Measurements from ENCODE around the gene CAMTA1. TPM values are rescaled to one million over a fixed set of nuclear protein-coding genes. Genes with fewer than 3 reads are reported as not detected.

CAMTA1 gene
- polyA plus RNA-seq, 1 donor (not counting 4 experiments of a cell fraction or from before 2014, with no cell fraction given), result 51.4 TPM

- H3K36me3 ChIP-seq (ENCODE audit: control insufficient read depth in 2 of 2, extremely low read depth in 1 of 2, insufficient read depth in 2 of 2, low read length in 2 of 2), result no peaks in the 10 kb centered on the region
- H3K9me3 ChIP-seq (ENCODE audit: control insufficient read depth, low read depth, low read length), result no peaks in the 10 kb centered on the region
- no peaks in the 10 kb centered on the region for H4K20me1 ChIP-seq (ENCODE audit: control insufficient read depth, extremely low read depth, insufficient read depth, low read length)
- no peak overlapping the region for H3K4me3 ChIP-seq (ENCODE audit: control insufficient read depth in 2 of 3, extremely low read depth in 1 of 3, insufficient read depth in 2 of 3, low read depth in 1 of 3, low read length in 3 of 3)
- dilution Hi-C loops (cut with MboI; ENCODE audit: extremely low pct_ligation_motif_present, low sequenced_read_pairs), result no loop called here
- no peaks in the 10 kb centered on the region for H3K27me3 ChIP-seq (ENCODE audit: control insufficient read depth, extremely low read depth, insufficient read depth, low read length)
- no peaks in the 10 kb centered on the region for H3K9me1 ChIP-seq (ENCODE audit: control insufficient read depth, extremely low read depth, insufficient read depth, low read length)
- no peak overlapping the region for H2AFZ ChIP-seq (ENCODE audit: control insufficient read depth, low read length)
- H3K4me1 ChIP-seq (ENCODE audit: control insufficient read depth, extremely low read depth, insufficient read depth, low read length), result no peaks in the 10 kb centered on the region
- no peaks in the 10 kb centered on the region for H3K79me2 ChIP-seq (ENCODE audit: control insufficient read depth, insufficient read depth, low read length)
- FAIRE-seq (no peak), DNase-seq (ENCODE audit: low read depth, low spot score) (no peak)
- no peak overlapping the region for H3K27ac ChIP-seq (ENCODE audit: control insufficient read depth, insufficient read depth, low read length)
- H3K9ac ChIP-seq (ENCODE audit: control insufficient read depth, extremely low read depth, insufficient read depth, low read length), result no peak overlapping the region
- no peak overlapping the region for H3K4me2 ChIP-seq (ENCODE audit: control insufficient read depth, extremely low read depth, insufficient read depth, low read depth, low read length)
- TF ChIP-seq EZH2 (IDR thresholded peaks at IDR 0.05; ENCODE audit: low read length), result no peak
Observed at GRCh38 chr1:7440154-7440553, 654.9 kb downstream of the CAMTA1 start.

- DNase-seq (ENCODE audit: low read depth, low spot score), result no peak
- no peaks in the 10 kb centered on the region for H3K79me2 ChIP-seq (ENCODE audit: control insufficient read depth, insufficient read depth, low read length)
- no peak overlapping the region for H3K9ac ChIP-seq (ENCODE audit: control insufficient read depth, extremely low read depth, insufficient read depth, low read length)
- no peak overlapping the region for H3K4me2 ChIP-seq (ENCODE audit: control insufficient read depth, extremely low read depth, insufficient read depth, low read depth, low read length)
- no peaks in the 10 kb centered on the region for H3K36me3 ChIP-seq (ENCODE audit: control insufficient read depth in 2 of 2, extremely low read depth in 1 of 2, insufficient read depth in 2 of 2, low read length in 2 of 2)
- no peaks in the 10 kb centered on the region for H3K27me3 ChIP-seq (ENCODE audit: control insufficient read depth, extremely low read depth, insufficient read depth, low read length)
- no peak for TF ChIP-seq CTCF (optimal IDR thresholded peaks at IDR 0.05 in 1 of 3, IDR thresholded peaks at IDR 0.05 in 1 of 3, conservative IDR thresholded peaks at IDR 0.05 in 1 of 3; ENCODE audit: extremely low read depth in 1 of 3, insufficient read depth in 2 of 3, low read length in 3 of 3)
- H4K20me1 ChIP-seq (ENCODE audit: control insufficient read depth, extremely low read depth, insufficient read depth, low read length), result no peaks in the 10 kb centered on the region
- no peaks in the 10 kb centered on the region for H3K9me1 ChIP-seq (ENCODE audit: control insufficient read depth, extremely low read depth, insufficient read depth, low read length)
- no peak overlapping the region for H3K27ac ChIP-seq (ENCODE audit: control insufficient read depth, insufficient read depth, low read length)
- H3K4me1 ChIP-seq (ENCODE audit: control insufficient read depth, extremely low read depth, insufficient read depth, low read length), result no peaks in the 10 kb centered on the region
- FAIRE-seq, result no peak
- H2AFZ ChIP-seq (ENCODE audit: control insufficient read depth, low read length), result no peak overlapping the region
- H3K4me3 ChIP-seq (ENCODE audit: control insufficient read depth in 2 of 3, extremely low read depth in 1 of 3, insufficient read depth in 2 of 3, low read depth in 1 of 3, low read length in 3 of 3), result no peak overlapping the region
- H3K9me3 ChIP-seq (ENCODE audit: control insufficient read depth, low read depth, low read length), result no peaks in the 10 kb centered on the region
- dilution Hi-C loops (cut with MboI; ENCODE audit: extremely low pct_ligation_motif_present, low sequenced_read_pairs), result no loop called here
Observed at GRCh38 chr1:7441143-7441841, 656.0 kb downstream of the CAMTA1 start.

GRCh38 chr1:7442036-7442435 is 656.8 kb downstream of the CAMTA1 start:
- H3K9me3 ChIP-seq (ENCODE audit: control insufficient read depth, low read depth, low read length), result no peaks in the 10 kb centered on the region
- no peak for FAIRE-seq
- no peak overlapping the region for H3K4me2 ChIP-seq (ENCODE audit: control insufficient read depth, extremely low read depth, insufficient read depth, low read depth, low read length)
- dilution Hi-C loops (cut with MboI; ENCODE audit: extremely low pct_ligation_motif_present, low sequenced_read_pairs), result no loop called here
- H3K4me1 ChIP-seq (ENCODE audit: control insufficient read depth, extremely low read depth, insufficient read depth, low read length), result no peaks in the 10 kb centered on the region
- no peaks in the 10 kb centered on the region for H3K9me1 ChIP-seq (ENCODE audit: control insufficient read depth, extremely low read depth, insufficient read depth, low read length)
- no peaks in the 10 kb centered on the region for H3K79me2 ChIP-seq (ENCODE audit: control insufficient read depth, insufficient read depth, low read length)
- no peaks in the 10 kb centered on the region for H4K20me1 ChIP-seq (ENCODE audit: control insufficient read depth, extremely low read depth, insufficient read depth, low read length)
- no peak overlapping the region for H2AFZ ChIP-seq (ENCODE audit: control insufficient read depth, low read length)
- no peak for DNase-seq (ENCODE audit: low read depth, low spot score)
- TF ChIP-seq CTCF (optimal IDR thresholded peaks at IDR 0.05 in 1 of 3, IDR thresholded peaks at IDR 0.05 in 1 of 3, conservative IDR thresholded peaks at IDR 0.05 in 1 of 3; ENCODE audit: extremely low read depth in 1 of 3, insufficient read depth in 2 of 3, low read length in 3 of 3), result no peak
- TF ChIP-seq EZH2 (IDR thresholded peaks at IDR 0.05; ENCODE audit: low read length), result no peak
- no peak overlapping the region for H3K9ac ChIP-seq (ENCODE audit: control insufficient read depth, extremely low read depth, insufficient read depth, low read length)
- H3K27ac ChIP-seq (ENCODE audit: control insufficient read depth, insufficient read depth, low read length), result no peak overlapping the region
- H3K4me3 ChIP-seq (ENCODE audit: control insufficient read depth in 2 of 3, extremely low read depth in 1 of 3, insufficient read depth in 2 of 3, low read depth in 1 of 3, low read length in 3 of 3), result no peak overlapping the region
- no peaks in the 10 kb centered on the region for H3K27me3 ChIP-seq (ENCODE audit: control insufficient read depth, extremely low read depth, insufficient read depth, low read length)
- H3K36me3 ChIP-seq (ENCODE audit: control insufficient read depth in 2 of 2, extremely low read depth in 1 of 2, insufficient read depth in 2 of 2, low read length in 2 of 2), result no peaks in the 10 kb centered on the region

Data from keratinocyte (primary cell).